Cardiac muscle cell (in vitro differentiated cells and primary cell): ENCODE data around the gene RAI1. TPM values are rescaled to one million over a fixed set of nuclear protein-coding genes. Genes with fewer than 3 reads are reported as not detected.

Source experiments
- DNase-seq, 2 donors: peaks; one replicate each; pipeline versions ENCODE4 v3.0.0 to v3.0.0-alpha.2; 2010 to 2017; ENCODE audit warnings: low read depth in 1 of 2, low spot score in 1 of 2
- H3K27ac ChIP-seq: fragments of 200-600 bp; sonication (generic); 2 replicates; pipeline ENCODE4 v1.5.1; 2016
- H3K27me3 ChIP-seq: fragments of 200-600 bp; sonication (generic); 2 replicates; pipeline ENCODE4 v1.6.0; 2016; ENCODE audit warnings: control low read depth
- H3K36me3 ChIP-seq: fragments of 200-600 bp; sonication (generic); 2 replicates; pipeline ENCODE4 v1.5.1; 2016; ENCODE audit warnings: control low read depth
- H3K4me1 ChIP-seq: fragments of 200-600 bp; sonication (generic); 2 replicates; pipeline ENCODE4 v1.8.1; 2017; ENCODE audit warnings: low read depth, mild to moderate bottlenecking, mixed run types
- H3K4me3 ChIP-seq: fragments of 200-600 bp; sonication (generic); 2 replicates; pipeline ENCODE4 v1.5.1; 2016; ENCODE audit warnings: mild to moderate bottlenecking
- H3K9me3 ChIP-seq: fragments of 200-600 bp; sonication (generic); 2 replicates; pipeline ENCODE4 v1.5.1; 2017; ENCODE audit warnings: low read depth, mild to moderate bottlenecking, control low read depth
- polyA plus RNA-seq: library from polyadenylated mRNA; unstranded; fragments of >200 nt; fragmentation: Nextera tagmentation; extraction: Ambion mirVana; gene quantifications from 2 replicates; pipeline ENCODE4 v1.2.1, GENCODE V29; 2016
- total RNA-seq: library from RNA; depleted of rRNA; stranded (reverse); fragments of >200 nt; gene quantifications from 2 replicates; pipeline ENCODE4 v1.2.3, GENCODE V29; 2016
- TF ChIP-seq, protein P1 (sequence below): IDR thresholded peaks from 2 replicates; pipeline ENCODE4 v1.5.1; 2012; ENCODE audit warnings: low read depth, mild to moderate bottlenecking, low read length

Gene RAI1
- total and polyA plus RNA-seq, 2 experiments from 2014 or later, result 20.2 to 46.2 TPM

DNA sequence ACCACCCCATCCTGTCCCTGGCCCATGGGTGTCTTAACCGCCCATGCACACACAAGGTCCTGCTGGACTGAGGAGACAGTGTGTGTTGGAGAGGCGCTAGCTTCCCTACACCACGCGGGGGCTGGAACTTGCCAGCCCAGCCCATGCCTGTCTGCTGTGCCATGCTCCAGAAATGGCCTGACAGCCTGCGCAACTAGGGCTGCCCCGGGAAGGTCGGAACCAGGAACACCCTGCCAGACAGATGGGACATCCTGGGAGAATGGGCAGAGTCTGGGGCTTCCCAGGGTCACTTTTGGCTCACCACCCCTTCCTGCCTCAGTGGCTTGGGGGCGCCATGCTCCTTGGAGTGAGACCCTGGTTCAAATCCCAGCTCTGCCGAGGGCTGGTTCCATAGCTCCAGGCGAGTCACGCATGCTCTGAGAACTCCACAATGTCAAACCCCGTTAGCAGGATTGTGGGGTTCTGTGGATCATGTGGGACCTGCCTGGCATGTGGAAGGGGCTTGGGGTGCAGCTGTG is 119.3 kb downstream of the RAI1 start:
- Histone ChIP-seq H3K4me3 (no peak overlapping the region), H3K4me1 (peaks cover 8% of the 10 kb centered on the region), H3K27me3 (no peaks in the 10 kb centered on the region), H3K27ac (no peak overlapping the region), H3K9me3 (no peaks in the 10 kb centered on the region), H3K36me3 (peaks cover 16% of the 10 kb centered on the region)
- TF ChIP-seq, protein P1, sequence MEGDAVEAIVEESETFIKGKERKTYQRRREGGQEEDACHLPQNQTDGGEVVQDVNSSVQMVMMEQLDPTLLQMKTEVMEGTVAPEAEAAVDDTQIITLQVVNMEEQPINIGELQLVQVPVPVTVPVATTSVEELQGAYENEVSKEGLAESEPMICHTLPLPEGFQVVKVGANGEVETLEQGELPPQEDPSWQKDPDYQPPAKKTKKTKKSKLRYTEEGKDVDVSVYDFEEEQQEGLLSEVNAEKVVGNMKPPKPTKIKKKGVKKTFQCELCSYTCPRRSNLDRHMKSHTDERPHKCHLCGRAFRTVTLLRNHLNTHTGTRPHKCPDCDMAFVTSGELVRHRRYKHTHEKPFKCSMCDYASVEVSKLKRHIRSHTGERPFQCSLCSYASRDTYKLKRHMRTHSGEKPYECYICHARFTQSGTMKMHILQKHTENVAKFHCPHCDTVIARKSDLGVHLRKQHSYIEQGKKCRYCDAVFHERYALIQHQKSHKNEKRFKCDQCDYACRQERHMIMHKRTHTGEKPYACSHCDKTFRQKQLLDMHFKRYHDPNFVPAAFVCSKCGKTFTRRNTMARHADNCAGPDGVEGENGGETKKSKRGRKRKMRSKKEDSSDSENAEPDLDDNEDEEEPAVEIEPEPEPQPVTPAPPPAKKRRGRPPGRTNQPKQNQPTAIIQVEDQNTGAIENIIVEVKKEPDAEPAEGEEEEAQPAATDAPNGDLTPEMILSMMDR, result no peak
- no peak for DNase-seq

DNA sequence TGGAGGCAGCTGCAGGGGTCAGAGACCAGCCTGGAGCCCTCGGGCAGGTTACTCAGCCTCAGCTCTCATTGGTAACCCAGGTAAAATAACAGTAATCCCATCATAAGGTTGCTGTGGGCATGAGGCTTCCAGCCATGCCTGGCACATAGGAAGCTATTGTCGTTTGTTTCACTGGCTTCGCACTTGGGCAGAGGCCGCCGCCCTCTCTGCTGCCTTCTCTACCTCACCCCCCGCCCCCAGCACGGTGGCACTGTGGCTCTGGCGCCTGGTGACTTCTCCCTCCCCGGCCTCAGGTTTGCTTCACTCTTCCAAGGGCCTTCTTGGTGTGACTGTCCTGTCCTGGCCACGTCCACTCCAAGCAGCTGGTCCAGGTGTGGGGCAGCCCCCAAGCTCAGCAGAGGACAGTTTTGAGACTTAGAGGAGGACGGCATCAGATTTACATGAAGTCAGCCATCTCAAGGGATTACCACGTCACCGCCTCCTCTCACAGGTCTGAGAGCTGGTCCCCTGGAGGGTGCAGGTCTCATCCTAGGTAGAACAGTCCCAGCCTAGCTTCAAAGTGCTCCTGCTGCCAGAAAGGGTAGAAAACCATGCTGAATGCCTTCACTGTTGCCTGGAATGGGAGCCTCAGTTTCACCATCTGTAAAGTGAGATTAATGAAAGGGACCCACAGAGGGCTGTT is 120.7 kb downstream of the RAI1 start:
- peaks cover 8% of the 10 kb centered on the region for H3K4me1 ChIP-seq
- DNase-seq, result no peak
- H3K4me3 ChIP-seq, result no peak overlapping the region
- TF ChIP-seq, protein P1, result no peak
- no peaks in the 10 kb centered on the region for H3K27me3 ChIP-seq
- H3K36me3 ChIP-seq, result peaks cover 16% of the 10 kb centered on the region
- no peaks in the 10 kb centered on the region for H3K9me3 ChIP-seq
- H3K27ac ChIP-seq, result no peak overlapping the region

DNA sequence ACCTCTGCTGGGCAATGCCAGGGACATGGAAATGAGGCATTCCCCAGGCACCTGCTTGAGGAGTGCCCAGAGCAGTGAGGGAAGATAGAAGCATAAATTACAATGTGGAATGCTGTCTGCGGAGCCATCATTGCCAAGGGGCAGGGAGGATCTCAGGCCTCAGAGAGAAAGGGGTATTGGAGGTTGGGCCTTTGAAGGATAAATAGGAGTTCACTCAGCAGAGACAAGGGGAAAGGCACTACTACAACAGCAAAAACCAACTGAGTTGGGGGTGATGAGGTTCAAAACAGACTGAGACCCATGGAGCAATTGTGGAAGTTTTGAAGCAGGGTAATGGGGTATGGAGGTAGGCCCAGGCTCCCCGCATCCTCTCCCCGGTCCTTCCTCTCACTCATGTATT is 122.7 kb downstream of the RAI1 start:
- Histone ChIP-seq H3K4me1 (peaks cover 8% of the 10 kb centered on the region), H3K36me3 (peaks cover 6% of the 10 kb centered on the region), H3K9me3 (no peaks in the 10 kb centered on the region), H3K27me3 (no peaks in the 10 kb centered on the region), H3K4me3 (no peak overlapping the region), H3K27ac (no peak overlapping the region)
- no peak for DNase-seq
- TF ChIP-seq, protein P1, result no peak

DNA sequence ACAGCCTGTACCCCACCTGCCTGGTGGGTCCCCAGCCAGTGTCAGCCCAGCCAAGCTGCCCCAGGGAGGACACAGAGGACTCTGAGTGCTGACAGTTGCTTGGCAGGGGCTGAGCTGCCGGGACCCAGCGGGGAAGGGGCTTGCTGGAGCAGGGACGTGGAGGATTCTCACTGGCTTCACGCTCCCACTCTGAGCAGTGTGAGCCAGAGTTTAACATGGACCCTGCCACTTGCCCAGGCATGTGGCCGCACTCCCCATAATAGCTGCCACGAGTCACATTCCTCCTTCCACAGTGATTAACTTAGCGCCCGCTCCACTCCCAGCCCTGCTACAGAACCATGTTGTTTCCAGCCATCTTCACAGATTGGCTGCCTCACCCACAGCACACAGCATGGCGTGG is 124.3 kb downstream of the RAI1 start:
- H3K4me1 ChIP-seq, result peaks cover 12% of the 10 kb centered on the region

DNA sequence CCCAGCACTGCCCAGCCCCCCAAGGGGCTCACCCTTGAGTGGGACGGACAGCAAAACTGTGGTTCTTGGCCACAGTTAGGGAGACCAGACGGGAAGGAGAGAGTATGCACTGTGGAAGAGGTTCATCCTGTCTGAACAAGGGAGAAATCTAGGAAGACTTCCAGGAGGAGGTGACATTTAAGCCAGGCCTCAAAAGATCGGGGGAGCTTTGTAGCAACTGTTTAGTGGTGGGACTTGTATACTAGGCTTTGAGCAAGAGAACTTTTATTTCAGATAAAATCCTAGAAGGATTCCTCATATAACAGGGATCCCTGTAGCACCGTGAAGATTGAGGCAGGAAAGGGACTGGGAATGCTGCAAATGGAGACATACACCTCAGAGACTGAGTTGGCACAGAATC is 124.8 kb downstream of the RAI1 start:
- Histone ChIP-seq H3K4me1 (peaks cover 16% of the 10 kb centered on the region), H3K27me3 (no peaks in the 10 kb centered on the region), H3K4me3 (no peak overlapping the region), H3K9me3 (no peaks in the 10 kb centered on the region), H3K36me3 (peaks cover 6% of the 10 kb centered on the region), H3K27ac (no peak overlapping the region)
- TF ChIP-seq, protein P1, result no peak
- DNase-seq, result no peak

More for the DNA sequence above, 124.3 kb downstream of the RAI1 start:
- Histone ChIP-seq H3K27me3 (no peaks in the 10 kb centered on the region), H3K9me3 (no peaks in the 10 kb centered on the region), H3K27ac (no peak overlapping the region), H3K4me3 (no peak overlapping the region), H3K36me3 (peaks cover 6% of the 10 kb centered on the region)
- TF ChIP-seq, protein P1, result no peak
- no peak for DNase-seq
